K562 (cell line): ENCODE measurements around the gene ATF1. TPM values are rescaled to one million over a fixed set of nuclear protein-coding genes. Genes with fewer than 3 reads are reported as not detected.

ENCODE experiments used
- ATAC-seq: fragments of 200-7000 bp; cut with Tn5 transposase; 3 replicates; pipeline ENCODE4 v1.9.1; 2020; ENCODE audit warnings: moderate library complexity
- BruUV-seq: library from RNA; stranded (reverse); fragments of 400-500 nt; replicated peaks from 2 replicates; lab custom pipeline; 2021; lab: Mats Ljungman, UMichigan
- CTCF ChIA-PET: fragments of 300-600 bp; formaldehyde crosslinking; extraction: SDS; loops from one replicate; lab custom pipeline; 2021; ENCODE audit warnings: low intra/inter-chr PET ratio; lab: Yijun Ruan, JAX
- POLR2A ChIA-PET: fragments of 300-600, 350-650 bp; sonication (Branson Sonifier 250); formaldehyde crosslinking; extraction: SDS; loops from one replicate; lab custom pipeline; 2021; ENCODE audit warnings: antibody characterized with exemption, inconsistent platforms; lab: Yijun Ruan, JAX
- DNase-seq, 4 experiments: peaks; one replicate each; pipeline versions ENCODE4 v3.0.0 to v3.0.0-alpha.2; 2011 to 2018; ENCODE audit warnings: low spot score in 3 of 4, mixed read lengths in 3 of 4; ENCODE audit errors: extremely low read depth in 1 of 4
- FAIRE-seq: peaks from 2 replicates; lab custom pipeline; 2011; peaks lifted over from hg19 to GRCh38; lab: Jason Lieb, UNC
- H2AFZ ChIP-seq: 2 replicates; pipeline ENCODE4 v1.6.0; 2011; ENCODE audit warnings: low read depth, low read length, control low read depth, inconsistent platforms
- H3K27ac ChIP-seq: fragments of 200-600 bp; 3 replicates; pipeline ENCODE4 v1.8.0; 2011; ENCODE audit warnings: low read depth, mild to moderate bottlenecking, control low read depth, inconsistent platforms, low read length, moderate library complexity, mixed read lengths; ENCODE audit errors: extremely low read depth
- H3K27me3 ChIP-seq, 2 experiments: fragments of 300-600 bp in 1 of 2; 2 replicates in 1 of 2; 3 replicates in 1 of 2; pipeline versions ENCODE4 v1.6.0 to v1.8.0; 2011; ENCODE audit warnings: inconsistent platforms in 2 of 2, low read length in 2 of 2, mild to moderate bottlenecking in 1 of 2, mixed read lengths in 1 of 2, moderate library complexity in 1 of 2; ENCODE audit not compliant: control insufficient read depth in 2 of 2, insufficient read depth in 2 of 2
- H3K36me3 ChIP-seq: fragments of 300-600 bp; 3 replicates; pipeline ENCODE4 v1.8.0; 2011; ENCODE audit warnings: mild to moderate bottlenecking, low read length, inconsistent platforms; ENCODE audit not compliant: control insufficient read depth, insufficient read depth
- H3K4me1 ChIP-seq, 2 experiments: fragments of 200-600 bp in 1 of 2; replicated peaks in 1 of 2; 2 replicates in 1 of 2; 3 replicates in 1 of 2; pipeline versions ENCODE4 v1.5.1 to v1.8.0; 2011; ENCODE audit warnings: inconsistent platforms in 2 of 2, low read length in 2 of 2, mild to moderate bottlenecking in 1 of 2, mixed read lengths in 1 of 2, moderate library complexity in 1 of 2; ENCODE audit not compliant: control insufficient read depth in 2 of 2, insufficient read depth in 2 of 2
- H3K4me2 ChIP-seq: 2 replicates; pipeline ENCODE4 v1.6.1; 2011; ENCODE audit warnings: low read length, control low read depth, inconsistent platforms, mixed read lengths; ENCODE audit not compliant: insufficient read depth
- H3K4me3 ChIP-seq: fragments of 200-600 bp; sonication (generic), shearing (Covaris generic); 2 replicates; pipeline ENCODE4 v1.5.1; 2016; ENCODE audit warnings: control low read depth, inconsistent platforms
- H3K79me2 ChIP-seq: fragments of 200-600 bp; 3 replicates; pipeline ENCODE4 v1.8.0; 2011; ENCODE audit warnings: low read length, inconsistent platforms; ENCODE audit not compliant: control insufficient read depth, insufficient read depth
- H3K9ac ChIP-seq, 2 experiments: 2 replicates each; pipeline versions ENCODE4 v1.6.0 to v1.6.1; 2011; ENCODE audit warnings: low read depth in 2 of 2, low read length in 2 of 2, control low read depth in 1 of 2, inconsistent platforms in 1 of 2, mild to moderate bottlenecking in 1 of 2, mixed read lengths in 1 of 2; ENCODE audit not compliant: insufficient read depth in 1 of 2
- H3K9me1 ChIP-seq: one replicate; pipeline ENCODE4 v1.6.0; 2011; ENCODE audit warnings: inconsistent platforms, mild to moderate bottlenecking, low read length, moderate library complexity; ENCODE audit not compliant: control insufficient read depth, insufficient read depth
- H3K9me3 ChIP-seq: replicated peaks from 2 replicates; pipeline ENCODE4 v1.5.1; 2011; ENCODE audit warnings: low read depth, low read length, inconsistent platforms; ENCODE audit not compliant: control insufficient read depth, insufficient read depth
- H4K20me1 ChIP-seq: replicated peaks from 2 replicates; pipeline ENCODE4 v1.6.1; 2011; ENCODE audit warnings: low read length, inconsistent platforms, mixed read lengths; ENCODE audit not compliant: control insufficient read depth, insufficient read depth
- FOXA1 ChIP-seq: fragments of 450-650 bp; IDR thresholded peaks from 2 replicates; pipeline ENCODE4 v1.6.1; 2016; ENCODE audit warnings: mild to moderate bottlenecking, borderline replicate concordance
- GABPA ChIP-seq: fragments of 200-800 bp; sonication (Bioruptor generic); conservative IDR thresholded peaks from 2 replicates; pipeline ENCODE4 v1.6.1; 2016; ENCODE audit warnings: low read depth, missing genetic modification characterization, missing compliant biosample characterization
- HCFC1 ChIP-seq: IDR thresholded peaks from 2 replicates; pipeline ENCODE4 v1.6.1; 2012; ENCODE audit warnings: low read depth, low read length, improper control_type of control experiment
- KLF10 ChIP-seq: fragments of 250-450 bp; sonication (Bioruptor Pico); IDR thresholded peaks from 2 replicates; pipeline ENCODE4 v1.6.1; 2021; ENCODE audit warnings: matching md5 sums
- KLF16 ChIP-seq: IDR thresholded peaks from 2 replicates; pipeline ENCODE4 v1.6.1; 2016; ENCODE audit warnings: antibody characterized with exemption
- MYC ChIP-seq, 2 experiments: fragments of 250-450 bp in 1 of 2; sonication (Bioruptor Pico) in 1 of 2; IDR thresholded peaks; 2 replicates each; pipeline versions ENCODE4 v1.5.1 to v1.6.1; 2012 to 2021; ENCODE audit warnings: low read depth in 2 of 2, borderline replicate concordance in 1 of 2, improper control_type of control experiment in 1 of 2, low read length in 1 of 2, mild to moderate bottlenecking in 1 of 2, moderate library complexity in 1 of 2
- NCOA1 ChIP-seq: fragments of 450-650 bp; IDR thresholded peaks from 2 replicates; pipeline ENCODE4 v1.6.1; 2016; ENCODE audit warnings: low read depth
- POLR2A ChIP-seq: fragments of 450-650 bp; conservative IDR thresholded peaks from 2 replicates; pipeline ENCODE4 v1.6.1; 2016
- RBM39 ChIP-seq: fragments of 200-400 bp; formaldehyde crosslinking; optimal IDR thresholded peaks from 2 replicates; pipeline ENCODE3; 2018; ENCODE audit warnings: low read depth, low read length
- SP2 ChIP-seq: IDR thresholded peaks from 2 replicates; pipeline ENCODE4 v1.6.1; 2011; ENCODE audit warnings: mild to moderate bottlenecking, low read depth, low read length, moderate library complexity; ENCODE audit not compliant: poor library complexity, severe bottlenecking; ENCODE audit errors: extremely low read depth
- TAL1 ChIP-seq: fragments of 450-650 bp; IDR thresholded peaks from 2 replicates; pipeline ENCODE4 v1.6.1; 2016; ENCODE audit warnings: mild to moderate bottlenecking
- TGIF2 ChIP-seq: sonication (generic); formaldehyde crosslinking; IDR thresholded peaks from 2 replicates; pipeline ENCODE4 v1.8.1; 2022; ENCODE audit warnings: mild to moderate bottlenecking, missing genetic modification reagents, moderate library complexity
- ZNF507 ChIP-seq: conservative IDR thresholded peaks from 2 replicates; pipeline ENCODE4 v1.6.1; 2017; ENCODE audit warnings: missing genetic modification characterization, missing compliant biosample characterization
- ZSCAN29 ChIP-seq: fragments of 450-650 bp; IDR thresholded peaks from 2 replicates; pipeline ENCODE4 v1.6.1; 2017
- ZZZ3 ChIP-seq: fragments of 450-650 bp; IDR thresholded peaks from 2 replicates; pipeline ENCODE4 v1.6.1; 2016; ENCODE audit warnings: antibody characterized with exemption, mild to moderate bottlenecking, moderate library complexity
- WGBS: fragments of 100-300 bp; shearing (Covaris generic); methylation state at CpG from one replicate; pipeline ENCODE4 v1.1.6; 2016; ENCODE audit warnings: low coverage, mixed read lengths; ENCODE audit not compliant: insufficient coverage; ENCODE audit errors: missing lambda C conversion rate; 5-methylcytosine and 5-hydroxymethylcytosine counted together
- in situ Hi-C: fragments of 300-500 bp; cut with MboI; formaldehyde crosslinking; loops from 4 replicates; pipeline ENCODE4 v1.15.0; 2018; ENCODE audit warnings: inconsistent platforms, mixed read lengths
- intact Hi-C: fragments of 100-400 bp; cut with micrococcal nuclease; formaldehyde crosslinking; loops from 2 replicates; pipeline ENCODE4 v1.14.2; 2022
- polyA plus RNA-seq, 8 experiments: library from polyadenylated mRNA; depleted of rRNA in 4 of 8; stranded (reverse) in 5 of 8; unstranded in 3 of 8; fragments of >200 nt; fragmentation: Nextera tagmentation in 2 of 8; fragmentation: Illumina TruSeq in 1 of 8; extraction: Ambion mirVana in 2 of 8; extraction: Trizol in 1 of 8; gene quantifications; 2 replicates each; pipeline versions ENCODE4 v1.2.1 to v1.2.3, GENCODE V29; 2011 to 2014; ENCODE audit warnings: inconsistent platforms in 1 of 8, missing spikeins in 1 of 8
- total RNA-seq, 7 experiments: library from RNA; depleted of rRNA in 6 of 7; stranded (reverse); fragments of >200 nt in 6 of 7; fragmentation: Illumina TruSeq in 2 of 7; extraction: Trizol in 2 of 7; gene quantifications; 2 replicates each; pipeline versions ENCODE4 v1.2.1 to v1.2.3, GENCODE V29; 2011 to 2021; ENCODE audit warnings: low replicate concordance in 1 of 7
- TF ChIP-seq, protein P1 (sequence below): fragments of 250-450 bp; sonication (Bioruptor Pico); IDR thresholded peaks from 2 replicates; pipeline ENCODE4 v1.4.0; 2020; ENCODE audit warnings: mild to moderate bottlenecking, moderate library complexity
- TF ChIP-seq, protein P2 (sequence below): fragments of 250-450 bp; sonication (Bioruptor Pico); IDR thresholded peaks from 2 replicates; pipeline ENCODE4 v1.8.0; 2022; ENCODE audit warnings: inconsistent platforms
- TF ChIP-seq, protein P3 (sequence below): fragments of 250-450 bp; sonication (Bioruptor Pico); IDR thresholded peaks from 2 replicates; pipeline ENCODE4 v1.5.0; 2022; ENCODE audit warnings: mild to moderate bottlenecking

Gene ATF1
- total and polyA plus RNA-seq, 9 of the 15 experiments (the other 6 are each of a cell fraction or from before 2014, with no cell fraction given) = 19.8 to 83.5 (median 51.4) TPM

DNA sequence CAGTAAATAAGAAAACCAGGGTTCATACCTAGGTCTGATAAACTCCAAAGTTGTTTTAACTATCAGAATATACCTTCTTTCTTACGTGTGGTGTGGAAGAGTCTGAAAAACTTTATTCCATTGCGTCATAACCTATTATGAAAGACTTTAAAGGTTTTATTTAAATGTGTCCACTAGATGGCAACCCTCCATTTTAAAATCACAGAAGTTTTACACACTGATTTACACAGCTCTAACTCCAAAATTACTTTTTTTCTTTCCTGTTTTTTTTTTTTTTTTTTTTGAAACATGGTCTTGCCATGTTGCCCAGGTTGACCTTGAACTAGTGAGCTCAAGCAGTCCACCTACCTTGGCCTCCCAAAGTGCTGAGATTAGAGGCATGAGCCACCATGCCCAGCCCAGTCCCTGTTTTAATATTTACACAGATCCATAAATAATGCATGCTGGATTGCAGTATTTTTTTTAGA, 61.5 kb downstream of the ATF1 start (continued):
- TF ChIP-seq HCFC1 = no peak
- TF ChIP-seq ZSCAN29 = no peak

DNA sequence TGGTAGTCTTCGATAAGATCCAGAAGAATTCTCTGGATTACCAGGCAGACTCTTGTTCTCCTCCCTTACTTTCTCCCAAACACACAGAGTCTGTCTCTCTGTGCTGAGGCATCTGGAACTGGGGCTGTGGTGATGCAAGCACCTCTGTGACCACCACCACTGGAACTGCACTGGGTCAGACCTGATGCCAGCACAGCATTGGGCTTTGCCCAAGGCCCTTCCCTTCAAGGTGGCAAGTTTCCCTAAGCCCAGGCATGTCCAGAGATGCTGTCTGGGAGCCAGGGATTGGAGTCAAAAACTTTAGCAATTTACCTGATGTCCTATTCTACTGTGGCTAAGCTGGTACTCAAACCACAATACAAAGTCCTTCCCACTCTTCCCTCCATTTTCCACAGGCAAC, 64.2 kb downstream of the ATF1 start:
- H2AFZ ChIP-seq = no peak overlapping the region
- no TSS peak for BruUV-seq
- H3K36me3 ChIP-seq = no peaks in the 10 kb centered on the region
- DNase-seq = no peak
- 67% methylated on average over 1 of the region's 1 CpG for WGBS
- no peaks in the 10 kb centered on the region for H3K79me2 ChIP-seq
- no peaks in the 10 kb centered on the region for H3K27me3 ChIP-seq
- H3K9me3 ChIP-seq = no peaks in the 10 kb centered on the region
- no peak overlapping the region for H3K27ac ChIP-seq
- no peak for ATAC-seq
- H3K4me1 ChIP-seq = peaks cover 0 to 3% of the 10 kb centered on the region in 2 experiments; a peak in 1 of 5 replicates
- ChIA-PET POLR2A (interaction anchor here (0.6 kb wide), 1 partner anchor 18 kb away, joined by 4 read pairs; no protein-coding TSS in a partner anchor), CTCF (interaction anchor here (4.3 kb wide), 1 partner anchor 158 kb away, joined by 33 read pairs; no protein-coding TSS in a partner anchor)
- no peaks in the 10 kb centered on the region for H4K20me1 ChIP-seq
- intact Hi-C loops (loop anchor here (5.0 kb wide), 2 partner anchors 99 to 524 kb away; a partner anchor contains a TSS), in situ Hi-C loops (loop anchor here (5.0 kb wide), 1 partner anchor 524 kb away; no protein-coding TSS in a partner anchor)
- no peak overlapping the region for H3K4me2 ChIP-seq
- no peak for FAIRE-seq
- H3K4me3 ChIP-seq = no peak overlapping the region
- no peaks in the 10 kb centered on the region for H3K9me1 ChIP-seq
- H3K9ac ChIP-seq = no peak overlapping the region
- no peak for TF ChIP-seq RBM39
- no peak for TF ChIP-seq FOXA1
- TF ChIP-seq, protein P1, sequence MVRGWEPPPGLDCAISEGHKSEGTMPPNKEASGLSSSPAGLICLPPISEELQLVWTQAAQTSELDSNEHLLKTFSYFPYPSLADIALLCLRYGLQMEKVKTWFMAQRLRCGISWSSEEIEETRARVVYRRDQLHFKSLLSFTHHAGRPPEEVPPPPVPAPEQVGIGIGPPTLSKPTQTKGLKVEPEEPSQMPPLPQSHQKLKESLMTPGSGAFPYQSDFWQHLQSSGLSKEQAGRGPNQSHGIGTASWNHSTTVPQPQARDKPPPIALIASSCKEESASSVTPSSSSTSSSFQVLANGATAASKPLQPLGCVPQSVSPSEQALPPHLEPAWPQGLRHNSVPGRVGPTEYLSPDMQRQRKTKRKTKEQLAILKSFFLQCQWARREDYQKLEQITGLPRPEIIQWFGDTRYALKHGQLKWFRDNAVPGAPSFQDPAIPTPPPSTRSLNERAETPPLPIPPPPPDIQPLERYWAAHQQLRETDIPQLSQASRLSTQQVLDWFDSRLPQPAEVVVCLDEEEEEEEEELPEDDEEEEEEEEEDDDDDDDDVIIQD (CRISPR knock-in tag) = no peak
- no peak for TF ChIP-seq TGIF2 (CRISPR knock-in tag)
- no peak for TF ChIP-seq SP2
- TF ChIP-seq NCOA1 = no peak
- TF ChIP-seq, protein P2, sequence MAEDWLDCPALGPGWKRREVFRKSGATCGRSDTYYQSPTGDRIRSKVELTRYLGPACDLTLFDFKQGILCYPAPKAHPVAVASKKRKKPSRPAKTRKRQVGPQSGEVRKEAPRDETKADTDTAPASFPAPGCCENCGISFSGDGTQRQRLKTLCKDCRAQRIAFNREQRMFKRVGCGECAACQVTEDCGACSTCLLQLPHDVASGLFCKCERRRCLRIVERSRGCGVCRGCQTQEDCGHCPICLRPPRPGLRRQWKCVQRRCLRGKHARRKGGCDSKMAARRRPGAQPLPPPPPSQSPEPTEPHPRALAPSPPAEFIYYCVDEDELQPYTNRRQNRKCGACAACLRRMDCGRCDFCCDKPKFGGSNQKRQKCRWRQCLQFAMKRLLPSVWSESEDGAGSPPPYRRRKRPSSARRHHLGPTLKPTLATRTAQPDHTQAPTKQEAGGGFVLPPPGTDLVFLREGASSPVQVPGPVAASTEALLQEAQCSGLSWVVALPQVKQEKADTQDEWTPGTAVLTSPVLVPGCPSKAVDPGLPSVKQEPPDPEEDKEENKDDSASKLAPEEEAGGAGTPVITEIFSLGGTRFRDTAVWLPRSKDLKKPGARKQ = no peak
- no peak for TF ChIP-seq MYC (IDR thresholded peaks at IDR 0.05; ENCODE audit: low read depth, low read length)
- TF ChIP-seq MYC (CRISPR knock-in tag; IDR thresholded peaks at IDR 0.05; ENCODE audit: borderline replicate concordance, low read depth) = no peak
- no peak for TF ChIP-seq GABPA (tag)
- TF ChIP-seq ZNF507 = no peak
- TF ChIP-seq TAL1 = no peak
- TF ChIP-seq ZZZ3 = no peak
- TF ChIP-seq KLF10 (CRISPR knock-in tag) = no peak
- TF ChIP-seq POLR2A = no peak
- TF ChIP-seq KLF16 = no peak
- TF ChIP-seq, protein P3, sequence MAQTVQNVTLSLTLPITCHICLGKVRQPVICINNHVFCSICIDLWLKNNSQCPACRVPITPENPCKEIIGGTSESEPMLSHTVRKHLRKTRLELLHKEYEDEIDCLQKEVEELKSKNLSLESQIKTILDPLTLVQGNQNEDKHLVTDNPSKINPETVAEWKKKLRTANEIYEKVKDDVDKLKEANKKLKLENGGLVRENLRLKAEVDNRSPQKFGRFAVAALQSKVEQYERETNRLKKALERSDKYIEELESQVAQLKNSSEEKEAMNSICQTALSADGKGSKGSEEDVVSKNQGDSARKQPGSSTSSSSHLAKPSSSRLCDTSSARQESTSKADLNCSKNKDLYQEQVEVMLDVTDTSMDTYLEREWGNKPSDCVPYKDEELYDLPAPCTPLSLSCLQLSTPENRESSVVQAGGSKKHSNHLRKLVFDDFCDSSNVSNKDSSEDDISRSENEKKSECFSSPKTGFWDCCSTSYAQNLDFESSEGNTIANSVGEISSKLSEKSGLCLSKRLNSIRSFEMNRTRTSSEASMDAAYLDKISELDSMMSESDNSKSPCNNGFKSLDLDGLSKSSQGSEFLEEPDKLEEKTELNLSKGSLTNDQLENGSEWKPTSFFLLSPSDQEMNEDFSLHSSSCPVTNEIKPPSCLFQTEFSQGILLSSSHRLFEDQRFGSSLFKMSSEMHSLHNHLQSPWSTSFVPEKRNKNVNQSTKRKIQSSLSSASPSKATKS (CRISPR knock-in tag) = no peak
